Kidney glomerular epithelial cell (primary cell): ENCODE measurements around the gene TNFAIP8L1.

Source experiments
- DNase-seq: peaks from one replicate; lab custom pipeline; 2025; lab: John Stamatoyannopoulos, UW

TNFAIP8L1 gene

GRCh38 chr19:4702764-4703163 lies 63.4 kb downstream of the TNFAIP8L1 start:
- DNase-seq, result no peak

- no peak for DNase-seq
Observed at GRCh38 chr19:4703671-4704316, 64.5 kb downstream of the TNFAIP8L1 start.

- no peak for DNase-seq
Observed at GRCh38 chr19:4704317-4704673, 65.0 kb downstream of the TNFAIP8L1 start.
